Neural progenitor cell (in vitro differentiated cells): Measurements from ENCODE around the gene CCDC3. TPM values are rescaled to one million over a fixed set of nuclear protein-coding genes. Genes with fewer than 3 reads are reported as not detected.

Source experiments
- DNase-seq: peaks from one replicate; pipeline ENCODE4 v3.0.0-alpha.2; 2016; ENCODE audit warnings: low spot score
- H2AFZ ChIP-seq: fragments of 200-600 bp; sonication (generic); replicated peaks from 2 replicates; pipeline ENCODE4 v1.6.1; 2016; ENCODE audit warnings: antibody characterized with exemption
- H3F3A ChIP-seq: fragments of 200-600 bp; sonication (generic); 2 replicates; pipeline ENCODE4 v1.6.1; 2016; ENCODE audit warnings: antibody characterized with exemption, low read depth
- H3K27ac ChIP-seq: fragments of 200-600 bp; sonication (generic); 2 replicates; pipeline ENCODE4 v1.5.1; 2016; ENCODE audit warnings: mild to moderate bottlenecking
- H3K27me3 ChIP-seq: fragments of 200-600 bp; sonication (generic); 2 replicates; pipeline ENCODE4 v1.6.1; 2016; ENCODE audit warnings: mild to moderate bottlenecking, moderate library complexity
- H3K36me3 ChIP-seq: fragments of 200-600 bp; sonication (generic); 2 replicates; pipeline ENCODE4 v1.5.1; 2016
- H3K4me1 ChIP-seq: fragments of 200-600 bp; sonication (generic); 2 replicates; pipeline ENCODE4 v1.6.1; 2016; ENCODE audit warnings: mixed run types
- H3K4me2 ChIP-seq: fragments of 200-600 bp; sonication (generic); 2 replicates; pipeline ENCODE4 v1.6.1; 2016
- H3K4me3 ChIP-seq: fragments of 200-600 bp; sonication (generic); 2 replicates; pipeline ENCODE4 v1.5.1; 2016
- H3K79me2 ChIP-seq: fragments of 200-600 bp; sonication (generic); 2 replicates; pipeline ENCODE4 v1.6.1; 2016; ENCODE audit warnings: low read depth
- H3K9ac ChIP-seq: fragments of 200-600 bp; sonication (generic); 2 replicates; pipeline ENCODE4 v1.6.1; 2016
- H3K9me3 ChIP-seq: fragments of 200-600 bp; sonication (generic); 2 replicates; pipeline ENCODE4 v1.5.1; 2016; ENCODE audit warnings: low read depth
- H4K20me1 ChIP-seq: fragments of 200-600 bp; sonication (generic); 2 replicates; pipeline ENCODE4 v1.6.1; 2016; ENCODE audit warnings: low read depth
- H3K27ac Mint-ChIP-seq: 3 replicates; pipeline ENCODE4 v1.8.0; 2021; ENCODE audit warnings: mixed read lengths
- H3K27me3 Mint-ChIP-seq: 2 replicates; pipeline ENCODE4 v1.8.0; 2022; ENCODE audit warnings: low read depth, mild to moderate bottlenecking, inconsistent platforms, moderate library complexity, mixed read lengths; ENCODE audit not compliant: insufficient read depth
- H3K36me3 Mint-ChIP-seq: 3 replicates; pipeline ENCODE4 v1.8.0; 2021; ENCODE audit warnings: mixed read lengths
- H3K4me1 Mint-ChIP-seq: 3 replicates; pipeline ENCODE4 v1.8.0; 2021; ENCODE audit warnings: mixed read lengths
- H3K4me3 Mint-ChIP-seq: 3 replicates; pipeline ENCODE4 v1.8.0; 2021; ENCODE audit warnings: mild to moderate bottlenecking, moderate library complexity, mixed read lengths
- H3K9me3 Mint-ChIP-seq: 3 replicates; pipeline ENCODE4 v1.8.0; 2020; ENCODE audit warnings: mixed read lengths
- CTCF ChIP-seq: fragments of 200-600 bp; sonication (generic); IDR thresholded peaks from 2 replicates; pipeline ENCODE4 v1.5.1; 2017; ENCODE audit warnings: antibody characterized with exemption, mild to moderate bottlenecking
- EZH2 ChIP-seq: fragments of 200-600 bp; sonication (generic); IDR thresholded peaks from 2 replicates; pipeline ENCODE4 v1.6.1; 2017; ENCODE audit warnings: antibody characterized with exemption, mild to moderate bottlenecking, moderate library complexity
- EZH2phosphoT487 ChIP-seq: fragments of 200-600 bp; sonication (generic); IDR thresholded peaks from 2 replicates; pipeline ENCODE4 v1.6.1; 2017; ENCODE audit warnings: antibody characterized with exemption
- total RNA-seq: library from RNA; depleted of rRNA; stranded (reverse); fragments of >200 nt; gene quantifications from 2 replicates; pipeline ENCODE4 v1.2.3, GENCODE V29; 2015; ENCODE audit warnings: low replicate concordance

CCDC3 gene
- total RNA-seq, 1 donor from 2014 or later = not detected

DNA sequence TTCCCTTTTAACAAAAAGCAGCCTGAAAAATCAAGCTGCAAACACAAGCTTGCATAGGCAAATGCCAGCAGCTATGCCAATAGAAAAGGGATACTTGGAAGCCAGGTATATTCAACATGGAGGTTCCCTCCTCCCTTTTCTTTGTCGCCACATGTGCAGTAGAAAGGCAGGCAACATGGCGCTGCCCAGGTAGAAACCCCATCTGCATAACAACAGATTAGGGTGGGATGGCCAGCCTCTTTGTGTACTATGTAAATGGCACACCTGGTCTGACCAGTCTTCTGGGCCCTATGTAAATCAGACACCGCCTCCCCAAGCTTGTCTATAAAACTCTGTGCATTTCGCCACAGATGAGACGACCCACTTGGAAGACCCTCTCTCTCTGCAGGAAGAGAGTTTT, 58.1 kb downstream of the CCDC3 start:
- H3K27ac ChIP-seq = no peak overlapping the region
- no peaks in the 10 kb centered on the region for H3F3A ChIP-seq
- Mint-ChIP-seq H3K27me3 (peaks cover 5% of the 10 kb centered on the region), H3K9me3 (no peaks in the 10 kb centered on the region), H3K36me3 (no peaks in the 10 kb centered on the region), H3K4me1 (no peaks in the 10 kb centered on the region), H3K27ac (no peak overlapping the region), H3K4me3 (no peak overlapping the region)
- no peaks in the 10 kb centered on the region for H3K36me3 ChIP-seq
- H3K27me3 ChIP-seq = no peaks in the 10 kb centered on the region
- H4K20me1 ChIP-seq = no peaks in the 10 kb centered on the region
- TF ChIP-seq EZH2 = no peak
- TF ChIP-seq EZH2phosphoT487 = no peak
- no peak for TF ChIP-seq CTCF
- H3K4me1 ChIP-seq = no peaks in the 10 kb centered on the region
- no peak for DNase-seq
- H3K9ac ChIP-seq = no peak overlapping the region
- H3K4me3 ChIP-seq = no peak overlapping the region
- H3K79me2 ChIP-seq = no peaks in the 10 kb centered on the region
- no peak overlapping the region for H3K4me2 ChIP-seq
- no peak overlapping the region for H2AFZ ChIP-seq
- H3K9me3 ChIP-seq = no peaks in the 10 kb centered on the region

DNA sequence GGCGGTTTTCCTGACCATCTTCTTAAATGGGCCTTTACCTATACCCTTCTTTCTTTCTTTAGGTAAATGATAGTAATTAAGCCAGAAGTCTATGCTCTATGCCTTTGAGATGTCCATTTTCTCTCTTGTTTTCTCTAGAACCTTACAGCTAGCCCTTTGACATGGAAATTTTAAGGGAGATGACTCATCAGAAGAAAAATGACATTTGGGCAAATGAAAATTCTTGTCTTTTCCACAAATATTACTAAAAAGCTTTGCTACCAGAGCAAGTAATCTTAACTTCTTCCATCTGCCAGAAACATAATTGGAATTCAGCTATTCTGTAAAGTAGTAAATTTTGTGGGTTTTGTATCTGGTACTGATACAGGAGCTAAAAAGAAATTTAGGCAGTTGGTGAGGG, 59.5 kb downstream of the CCDC3 start:
- no peak overlapping the region for H3K4me3 ChIP-seq
- H3K9me3 ChIP-seq = no peaks in the 10 kb centered on the region
- Mint-ChIP-seq H3K4me1 (no peaks in the 10 kb centered on the region), H3K4me3 (no peak overlapping the region), H3K27ac (no peak overlapping the region), H3K9me3 (no peaks in the 10 kb centered on the region), H3K27me3 (peaks cover under 1% of the 10 kb centered on the region), H3K36me3 (no peaks in the 10 kb centered on the region)
- no peaks in the 10 kb centered on the region for H4K20me1 ChIP-seq
- H3K36me3 ChIP-seq = no peaks in the 10 kb centered on the region
- H3F3A ChIP-seq = no peaks in the 10 kb centered on the region
- H3K79me2 ChIP-seq = no peaks in the 10 kb centered on the region
- no peak overlapping the region for H2AFZ ChIP-seq
- DNase-seq = no peak
- no peaks in the 10 kb centered on the region for H3K4me1 ChIP-seq
- H3K4me2 ChIP-seq = no peak overlapping the region
- no peak overlapping the region for H3K27ac ChIP-seq
- no peaks in the 10 kb centered on the region for H3K27me3 ChIP-seq
- TF ChIP-seq EZH2 (no peak), CTCF (no peak)
- H3K9ac ChIP-seq = no peak overlapping the region

DNA sequence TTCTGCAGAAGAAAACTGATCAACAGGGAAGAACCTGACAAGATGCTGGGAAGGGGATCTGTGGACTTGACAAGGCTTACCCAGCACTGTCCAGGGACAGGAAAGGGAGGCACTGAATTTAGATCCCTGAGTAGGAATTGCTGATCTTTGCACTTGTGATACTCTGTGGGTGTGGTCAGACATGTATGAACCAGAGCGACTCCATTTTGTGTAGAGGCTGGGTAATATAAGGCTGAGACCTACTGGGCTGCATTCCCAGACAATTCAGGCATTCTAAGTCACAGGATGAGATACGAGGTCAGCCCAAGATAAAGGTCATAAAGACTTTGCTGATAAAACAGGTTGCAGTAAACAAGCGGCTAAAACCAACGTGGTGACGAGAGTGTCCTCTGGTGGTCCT, 60.7 kb downstream of the CCDC3 start:
- DNase-seq = no peak
- H3K4me3 Mint-ChIP-seq = no peak overlapping the region
- H2AFZ ChIP-seq = no peak overlapping the region
- no peaks in the 10 kb centered on the region for H3K9me3 ChIP-seq
- no peaks in the 10 kb centered on the region for H3K9me3 Mint-ChIP-seq
- no peaks in the 10 kb centered on the region for H3K79me2 ChIP-seq
- no peaks in the 10 kb centered on the region for H3K36me3 Mint-ChIP-seq
- no peaks in the 10 kb centered on the region for H3K36me3 ChIP-seq
- H3K4me1 ChIP-seq = no peaks in the 10 kb centered on the region
- TF ChIP-seq CTCF (no peak), EZH2phosphoT487 (no peak)
- no peak overlapping the region for H3K27ac ChIP-seq
- no peaks in the 10 kb centered on the region for H3F3A ChIP-seq
- H3K27me3 ChIP-seq = no peaks in the 10 kb centered on the region
- H4K20me1 ChIP-seq = no peaks in the 10 kb centered on the region
- no peak overlapping the region for H3K27ac Mint-ChIP-seq
- H3K4me3 ChIP-seq = no peak overlapping the region
- H3K4me2 ChIP-seq = no peak overlapping the region
- H3K9ac ChIP-seq = no peak overlapping the region
- H3K27me3 Mint-ChIP-seq = no peaks in the 10 kb centered on the region
- H3K4me1 Mint-ChIP-seq = no peaks in the 10 kb centered on the region

- TF ChIP-seq EZH2 (no peak), EZH2phosphoT487 (no peak), CTCF (no peak)
- DNase-seq = no peak
These were observed 63.2 kb downstream of the CCDC3 start for GRCh38 chr10:12938271-12938670.

More at GRCh38 chr10:12938271-12938670, 63.2 kb downstream of the CCDC3 start:
- Histone ChIP-seq H3K9me3 (no peaks in the 10 kb centered on the region), H3K4me3 (no peak overlapping the region), H3K36me3 (no peaks in the 10 kb centered on the region), H3K4me2 (no peak overlapping the region), H3F3A (no peaks in the 10 kb centered on the region), H2AFZ (no peak overlapping the region), H4K20me1 (no peaks in the 10 kb centered on the region), H3K27ac (no peak overlapping the region), H3K4me1 (no peaks in the 10 kb centered on the region), H3K27me3 (no peaks in the 10 kb centered on the region), H3K9ac (no peak overlapping the region), H3K79me2 (no peaks in the 10 kb centered on the region)
- Mint-ChIP-seq H3K27ac (no peak overlapping the region), H3K4me3 (no peak overlapping the region), H3K36me3 (no peaks in the 10 kb centered on the region), H3K27me3 (no peaks in the 10 kb centered on the region), H3K4me1 (no peaks in the 10 kb centered on the region), H3K9me3 (no peaks in the 10 kb centered on the region)
